ENCODE data around the gene TRHDE.

DNA sequence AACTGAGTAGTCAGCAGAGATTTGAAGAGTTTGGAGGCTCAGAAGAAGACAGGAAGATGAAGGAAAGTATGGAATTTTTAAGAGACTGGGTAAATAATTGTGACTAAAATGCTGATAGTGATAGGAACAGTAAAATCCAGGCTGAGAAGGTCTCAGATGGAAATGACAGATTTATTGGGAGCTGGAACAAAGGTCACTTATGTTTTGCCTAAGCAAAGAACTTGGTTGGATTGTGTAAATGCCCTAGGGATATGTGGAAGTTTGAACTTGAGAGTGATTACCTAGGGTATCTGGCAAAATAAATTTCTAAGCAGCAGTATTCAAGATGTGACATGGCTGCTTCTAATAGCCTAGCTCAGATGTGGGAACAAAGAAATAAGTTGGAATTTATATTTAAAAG, 180.9 kb downstream of the TRHDE start:
- TF ChIP-seq, protein P1, sequence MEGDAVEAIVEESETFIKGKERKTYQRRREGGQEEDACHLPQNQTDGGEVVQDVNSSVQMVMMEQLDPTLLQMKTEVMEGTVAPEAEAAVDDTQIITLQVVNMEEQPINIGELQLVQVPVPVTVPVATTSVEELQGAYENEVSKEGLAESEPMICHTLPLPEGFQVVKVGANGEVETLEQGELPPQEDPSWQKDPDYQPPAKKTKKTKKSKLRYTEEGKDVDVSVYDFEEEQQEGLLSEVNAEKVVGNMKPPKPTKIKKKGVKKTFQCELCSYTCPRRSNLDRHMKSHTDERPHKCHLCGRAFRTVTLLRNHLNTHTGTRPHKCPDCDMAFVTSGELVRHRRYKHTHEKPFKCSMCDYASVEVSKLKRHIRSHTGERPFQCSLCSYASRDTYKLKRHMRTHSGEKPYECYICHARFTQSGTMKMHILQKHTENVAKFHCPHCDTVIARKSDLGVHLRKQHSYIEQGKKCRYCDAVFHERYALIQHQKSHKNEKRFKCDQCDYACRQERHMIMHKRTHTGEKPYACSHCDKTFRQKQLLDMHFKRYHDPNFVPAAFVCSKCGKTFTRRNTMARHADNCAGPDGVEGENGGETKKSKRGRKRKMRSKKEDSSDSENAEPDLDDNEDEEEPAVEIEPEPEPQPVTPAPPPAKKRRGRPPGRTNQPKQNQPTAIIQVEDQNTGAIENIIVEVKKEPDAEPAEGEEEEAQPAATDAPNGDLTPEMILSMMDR (IDR thresholded peaks at IDR 0.05): no peak
- TF ChIP-seq POLR2A (IDR thresholded peaks at IDR 0.05): no peak
